NOMO-1 treated with DMSO at 0.1 percent for 48 hours (cell line): Measurements from ENCODE around the gene RPA3.

Experiments used
- DNase-seq: peaks from one replicate; lab custom pipeline; 2025; ENCODE audit not compliant: unreplicated experiment; lab: John Stamatoyannopoulos, UW

RPA3 gene

DNA sequence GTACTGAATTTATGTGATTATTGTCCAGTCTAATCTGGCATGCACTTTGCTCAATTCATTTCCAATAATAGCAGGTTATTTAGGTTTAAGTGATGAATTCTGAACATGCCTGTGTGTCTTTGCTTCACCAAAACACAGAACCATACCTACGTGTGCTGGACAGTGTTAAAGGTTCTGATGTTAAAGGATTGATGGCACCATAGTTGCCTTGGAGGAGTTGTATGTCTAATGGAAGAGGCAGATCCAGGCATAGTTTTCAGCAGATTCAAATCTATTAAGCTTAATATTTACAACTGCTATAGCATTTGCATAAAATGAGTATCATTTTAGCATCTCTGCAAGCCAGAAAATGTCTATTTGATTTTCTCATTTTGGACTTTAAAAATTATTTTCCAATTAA lies 105.9 kb downstream of the RPA3 start:
- no peak for DNase-seq

DNA sequence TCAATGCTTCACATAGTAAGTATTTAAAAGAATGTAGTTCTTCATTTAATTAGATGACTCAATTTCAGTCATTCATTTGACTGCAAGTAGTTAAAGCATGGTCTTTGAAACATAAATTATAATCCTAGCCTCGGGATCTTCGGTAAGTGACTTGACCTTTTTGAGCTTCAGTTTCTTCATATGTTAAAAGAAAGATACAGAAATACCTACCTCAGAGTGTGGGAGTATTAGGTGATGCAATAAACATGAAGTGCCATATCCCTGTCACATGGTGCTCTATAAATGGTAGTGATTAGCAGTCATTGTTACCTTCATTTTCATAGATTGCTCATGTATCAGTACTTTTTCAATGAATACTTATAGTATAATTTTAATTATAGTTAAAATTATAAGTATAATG lies 109.1 kb downstream of the RPA3 start:
- no peak for DNase-seq

- DNase-seq, result no peak
These were observed 111.4 kb downstream of the RPA3 start for GRCh38 chr7:7607010-7607409.

DNA sequence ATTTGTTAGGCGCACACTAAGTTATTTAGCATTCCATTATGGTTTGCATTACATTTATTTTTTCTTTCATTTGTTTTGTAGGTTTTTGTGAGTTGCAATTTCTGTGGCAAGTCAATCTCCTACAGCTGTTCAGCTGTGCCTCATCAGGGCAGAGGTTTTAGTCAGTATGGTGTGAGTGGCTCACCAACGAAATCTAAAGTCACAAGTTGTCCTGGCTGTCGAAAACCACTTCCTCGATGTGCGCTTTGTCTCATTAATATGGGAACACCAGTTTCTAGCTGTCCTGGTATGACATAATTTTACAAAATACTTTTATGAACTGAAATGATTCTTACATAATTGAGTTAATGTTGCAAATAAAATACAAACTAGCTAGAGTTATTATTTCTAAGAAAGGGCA lies 122.2 kb downstream of the RPA3 start:
- DNase-seq, result peak; percentile 3

DNA sequence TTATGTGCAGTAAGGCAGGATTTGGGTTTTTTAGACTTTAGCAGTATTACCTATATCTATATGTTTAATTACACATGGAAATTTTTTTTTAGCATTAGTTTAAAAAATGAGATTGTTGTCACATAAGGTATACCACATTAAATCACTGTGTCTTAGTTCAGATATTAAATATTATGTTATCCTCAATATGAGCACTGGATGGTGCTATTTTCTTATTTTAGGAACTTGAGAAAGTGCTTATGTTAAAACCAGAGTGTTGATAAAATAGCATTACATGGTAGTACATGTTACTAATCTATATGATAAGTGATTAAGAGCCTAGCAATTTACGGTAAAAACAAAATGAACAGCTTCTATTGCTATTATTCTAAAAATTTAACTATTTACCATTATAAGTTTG lies 123.0 kb downstream of the RPA3 start:
- peak; percentile 37 for DNase-seq
